ENCODE results near the gene DBNDD1. TPM values are rescaled to one million over a fixed set of nuclear protein-coding genes. Genes with fewer than 3 reads are reported as not detected.

DBNDD1 gene
- total and polyA plus RNA-seq, 2 experiments from 2014 or later = 63.3 to 90.8 TPM

GRCh38 chr16:90046971-90047713 is 27.9 kb upstream of the DBNDD1 start:
- H4K20me1 ChIP-seq (replicated peaks; ENCODE audit: insufficient read depth) = no peaks in the 10 kb centered on the region
- H3K4me2 ChIP-seq = peak overlapping the region; percentile 90
- no peak overlapping the region for H3K27ac ChIP-seq (ENCODE audit: low read depth)
- H3K27ac Mint-ChIP-seq = no peak overlapping the region
- H3K4me1 Mint-ChIP-seq = peaks cover 10% of the 10 kb centered on the region; the same call in 2 of the 3 replicates
- ATAC-seq (peak; percentile 53), DNase-seq (ENCODE audit: low spot score) (peak; percentile 45)
- H3F3A ChIP-seq (replicated peaks; ENCODE audit: low read depth) = peaks cover 8% of the 10 kb centered on the region
- peaks cover 14% of the 10 kb centered on the region for H3K27me3 Mint-ChIP-seq (ENCODE audit: insufficient read depth, low read depth, poor library complexity)
- no peaks in the 10 kb centered on the region for H3K27me3 ChIP-seq (ENCODE audit: insufficient read depth)
- TF ChIP-seq NANOG (IDR thresholded peaks at IDR 0.05; ENCODE audit: borderline replicate concordance) (no peak), EZH2 (IDR thresholded peaks at IDR 0.05; ENCODE audit: low read depth, unreplicated experiment) (no peak), ZNF114 (CRISPR knock-in tag; IDR thresholded peaks at IDR 0.05) (no peak), ZNF331 (CRISPR knock-in tag; IDR thresholded peaks at IDR 0.05; ENCODE audit: low read depth) (no peak), CREB1 (CRISPR knock-in tag; IDR thresholded peaks at IDR 0.05; ENCODE audit: low read depth) (no peak), CTCF (conservative IDR thresholded peaks at IDR 0.05; ENCODE audit: low read depth in 2 of 2) (0 out of 4 replicates have a peak, but pooled peaks of 1 of the 2 experiments have one; percentile 4), EZH2phosphoT487 (IDR thresholded peaks at IDR 0.05; ENCODE audit: unreplicated experiment) (no peak), REST (IDR thresholded peaks at IDR 0.05; ENCODE audit: unreplicated experiment) (no peak), ZNF462 (CRISPR knock-in tag; IDR thresholded peaks at IDR 0.05) (no peak), ETS1 (IDR thresholded peaks at IDR 0.05) (no peak), POLR2AphosphoS5 (IDR thresholded peaks at IDR 0.05; ENCODE audit: low read depth) (peak; percentile 73)
- H3K4me1 ChIP-seq (ENCODE audit: insufficient read depth) = no peaks in the 10 kb centered on the region; the same call in 1 of the 2 replicates
- H3K9me2 ChIP-seq (ENCODE audit: insufficient read depth) = no peaks in the 10 kb centered on the region
- H3K79me2 ChIP-seq (replicated peaks; ENCODE audit: insufficient read depth) = no peaks in the 10 kb centered on the region
- peaks cover 7% of the 10 kb centered on the region; the same call in 2 of the 3 replicates for H3K9me3 Mint-ChIP-seq
- H2AFZ ChIP-seq = peak overlapping the region; percentile 87
- H3K4me3 ChIP-seq = peak overlapping the region; percentile 70
- H3K36me3 Mint-ChIP-seq (ENCODE audit: low read depth) = peaks cover 3% of the 10 kb centered on the region; the same call in 2 of the 3 replicates
- H3K4me3 Mint-ChIP-seq = peak overlapping the region; percentile 61; the same call in 2 of the 3 replicates
- H3K36me3 ChIP-seq (ENCODE audit: insufficient read depth) = no peaks in the 10 kb centered on the region
